Breast epithelium (tissue), 4 donors: ENCODE measurements around the gene IL1R1. TPM values are rescaled to one million over a fixed set of nuclear protein-coding genes. Genes with fewer than 3 reads are reported as not detected.

Source experiments
- DNase-seq, 2 donors: peaks; one replicate each; pipeline ENCODE4 v3.0.0-alpha.2; 2019; ENCODE audit warnings: low spot score in 2 of 2
- H3K27ac ChIP-seq, 2 donors: fragments of 200-600 bp; sonication (generic) in 1 of 2; one replicate each; pipeline ENCODE4 v1.5.1; 2016 to 2019; ENCODE audit warnings: mild to moderate bottlenecking in 1 of 2
- H3K27me3 ChIP-seq, 2 donors: fragments of 200-600 bp; sonication (generic) in 1 of 2; one replicate each; pipeline versions ENCODE4 v1.5.1 to v1.6.0; 2017 to 2019; ENCODE audit warnings: control low read depth in 1 of 2, mild to moderate bottlenecking in 1 of 2
- H3K36me3 ChIP-seq: fragments of 200-600 bp; one replicate; pipeline ENCODE4 v1.5.1; 2019
- H3K4me1 ChIP-seq, 2 donors: fragments of 200-600 bp; sonication (generic); one replicate each; pipeline ENCODE4 v1.5.1; 2016 to 2019; ENCODE audit warnings: control low read depth in 1 of 2
- H3K4me3 ChIP-seq, 3 donors: fragments of 200-600 bp; sonication (generic); 1 replicate in 2 of 3; 2 replicates in 1 of 3; pipeline ENCODE4 v1.5.1; 2016 to 2019; ENCODE audit warnings: mild to moderate bottlenecking in 3 of 3, moderate library complexity in 2 of 3
- H3K9me3 ChIP-seq, 2 donors: fragments of 200-600 bp; sonication (generic) in 1 of 2; one replicate each; pipeline ENCODE4 v1.5.1; 2016 to 2019; ENCODE audit warnings: control low read depth in 1 of 2
- CTCF ChIP-seq, 3 donors: fragments of 450-650 bp; IDR thresholded peaks; one replicate each; pipeline ENCODE4 v1.5.1; 2016 to 2017; ENCODE audit warnings: antibody characterized with exemption in 3 of 3, mild to moderate bottlenecking in 3 of 3, moderate library complexity in 3 of 3
- POLR2A ChIP-seq: fragments of 450-650 bp; IDR thresholded peaks from one replicate; pipeline ENCODE4 v1.6.1; 2016; ENCODE audit warnings: antibody characterized with exemption, mild to moderate bottlenecking, moderate library complexity
- POLR2AphosphoS5 ChIP-seq, 3 donors: sonication (generic); formaldehyde crosslinking; IDR thresholded peaks; one replicate each; pipeline ENCODE4 v1.6.1; 2017; ENCODE audit warnings: antibody characterized with exemption in 3 of 3
- intact Hi-C: fragments of 100-400 bp; cut with DNase I; formaldehyde crosslinking; loops from one replicate; pipeline ENCODE4 v1.15.1; 2023; ENCODE audit warnings: low total_unique reads
- total RNA-seq, 3 donors: library from RNA; depleted of rRNA; stranded (reverse); fragments of >200 nt; gene quantifications; one replicate each; pipeline ENCODE4 v1.1.0, GENCODE V29; 2016

IL1R1 gene
- total RNA-seq, 3 donors from 2014 or later: 127 to 206 (median 136) TPM

- Histone ChIP-seq H3K27me3 (no peaks in the 10 kb centered on the region), H3K36me3 (no peaks in the 10 kb centered on the region), H3K4me1 (no peaks in the 10 kb centered on the region), H3K27ac (no peak overlapping the region), H3K9me3 (no peaks in the 10 kb centered on the region), H3K4me3 (no peak overlapping the region)
- intact Hi-C loops: no loop called here
- no peak for DNase-seq
- no peak for TF ChIP-seq CTCF (IDR thresholded peaks at IDR 0.05)
- no peak for TF ChIP-seq POLR2A
- TF ChIP-seq POLR2AphosphoS5 (IDR thresholded peaks at IDR 0.05): no peak
These were observed 28.2 kb upstream of the IL1R1 start for GRCh38 chr2:102114290-102114721.

GRCh38 chr2:102114851-102115497 is 27.6 kb upstream of the IL1R1 start:
- H3K4me1 ChIP-seq: no peaks in the 10 kb centered on the region
- H3K27ac ChIP-seq: peak overlapping the region in 1 of 2 donors; percentile 10
- H3K4me3 ChIP-seq: no peak overlapping the region
- no peaks in the 10 kb centered on the region for H3K27me3 ChIP-seq
- DNase-seq: no peak
- no peaks in the 10 kb centered on the region for H3K36me3 ChIP-seq
- no peaks in the 10 kb centered on the region for H3K9me3 ChIP-seq
- TF ChIP-seq POLR2A (no peak), POLR2AphosphoS5 (IDR thresholded peaks at IDR 0.05) (no peak), CTCF (IDR thresholded peaks at IDR 0.05) (no peak)
- intact Hi-C loops: no loop called here

GRCh38 chr2:102116630-102117471 is 25.7 kb upstream of the IL1R1 start:
- no peak for DNase-seq
- no peak overlapping the region for H3K4me3 ChIP-seq
- intact Hi-C loops: no loop called here
- no peaks in the 10 kb centered on the region for H3K27me3 ChIP-seq
- no peaks in the 10 kb centered on the region for H3K36me3 ChIP-seq
- H3K4me1 ChIP-seq: no peaks in the 10 kb centered on the region
- H3K27ac ChIP-seq: peak overlapping the region in 1 of 2 donors; percentile 40
- TF ChIP-seq CTCF (IDR thresholded peaks at IDR 0.05): no peak
- no peak for TF ChIP-seq POLR2AphosphoS5 (IDR thresholded peaks at IDR 0.05)
- TF ChIP-seq POLR2A: no peak
- no peaks in the 10 kb centered on the region for H3K9me3 ChIP-seq

- H3K4me1 ChIP-seq: no peaks in the 10 kb centered on the region
These were observed 25.1 kb upstream of the IL1R1 start for GRCh38 chr2:102117472-102117858.

More at GRCh38 chr2:102117472-102117858, 25.1 kb upstream of the IL1R1 start:
- no peaks in the 10 kb centered on the region for H3K27me3 ChIP-seq
- peak overlapping the region in 1 of 2 donors; percentile 40 for H3K27ac ChIP-seq
- no peak overlapping the region for H3K4me3 ChIP-seq
- intact Hi-C loops: no loop called here
- H3K9me3 ChIP-seq: no peaks in the 10 kb centered on the region
- H3K36me3 ChIP-seq: no peaks in the 10 kb centered on the region
- DNase-seq: no peak
- no peak for TF ChIP-seq POLR2AphosphoS5 (IDR thresholded peaks at IDR 0.05)
- no peak for TF ChIP-seq POLR2A
- no peak for TF ChIP-seq CTCF (IDR thresholded peaks at IDR 0.05)
